ENCODE measurements around the gene SIM2.

SIM2 gene

GRCh38 chr21:36696390-36697059, 2.4 kb upstream of the SIM2 start:
- Histone ChIP-seq H3K36me3 (ENCODE audit: insufficient read depth, low read length) (no peaks in the 10 kb centered on the region), H3K9ac (ENCODE audit: insufficient read length) (no peak overlapping the region), H3K27ac (no peak overlapping the region), H3K4me3 (no peak overlapping the region), H3K9me3 (ENCODE audit: low read depth, low read length) (no peaks in the 10 kb centered on the region)
- DNase-seq (ENCODE audit: low read depth, low spot score) = no peak
- TF ChIP-seq POLR2AphosphoS5 (IDR thresholded peaks at IDR 0.05; ENCODE audit: borderline replicate concordance, low read depth, low read length) = no peak
- TF ChIP-seq EZH2 (IDR thresholded peaks at IDR 0.05) = no peak
- no peak for TF ChIP-seq FOXP2 (optimal IDR thresholded peaks at IDR 0.05; ENCODE audit: control extremely low read depth, extremely low read length, insufficient read depth)

GRCh38 chr21:36697060-36697850, 1.7 kb upstream of the SIM2 start:
- H3K9ac ChIP-seq (ENCODE audit: insufficient read length) = no peak overlapping the region
- no peak for TF ChIP-seq POLR2AphosphoS5 (IDR thresholded peaks at IDR 0.05; ENCODE audit: borderline replicate concordance, low read depth, low read length)
- TF ChIP-seq EZH2 (IDR thresholded peaks at IDR 0.05) = peak; percentile 71
- no peak for DNase-seq (ENCODE audit: low read depth, low spot score)
- no peaks in the 10 kb centered on the region for H3K9me3 ChIP-seq (ENCODE audit: low read depth, low read length)
- H3K4me3 ChIP-seq = no peak overlapping the region
- H3K36me3 ChIP-seq (ENCODE audit: insufficient read depth, low read length) = no peaks in the 10 kb centered on the region
- H3K27ac ChIP-seq = no peak overlapping the region

GRCh38 chr21:36697851-36698384, 997 bp upstream of the SIM2 start:
- no peak overlapping the region for H3K9ac ChIP-seq (ENCODE audit: insufficient read length)
- H3K36me3 ChIP-seq (ENCODE audit: insufficient read depth, low read length) = no peaks in the 10 kb centered on the region
- TF ChIP-seq FOXP2 (optimal IDR thresholded peaks at IDR 0.05; ENCODE audit: control extremely low read depth, extremely low read length, insufficient read depth) (no peak), EZH2 (IDR thresholded peaks at IDR 0.05) (no peak), POLR2AphosphoS5 (IDR thresholded peaks at IDR 0.05; ENCODE audit: borderline replicate concordance, low read depth, low read length) (no peak)
- H3K9me3 ChIP-seq (ENCODE audit: low read depth, low read length) = no peaks in the 10 kb centered on the region
- H3K27ac ChIP-seq = no peak overlapping the region
- no peak for DNase-seq (ENCODE audit: low read depth, low spot score)
- H3K4me3 ChIP-seq = no peak overlapping the region; the same call in 1 of the 2 replicates

- DNase-seq (ENCODE audit: low read depth, low spot score) = no peak
- Histone ChIP-seq H3K4me3 (peak overlapping the region; percentile 47), H3K9ac (ENCODE audit: insufficient read length) (no peak overlapping the region), H3K27ac (no peak overlapping the region), H3K9me3 (ENCODE audit: low read depth, low read length) (no peaks in the 10 kb centered on the region), H3K36me3 (ENCODE audit: insufficient read depth, low read length) (no peaks in the 10 kb centered on the region)
- TF ChIP-seq POLR2AphosphoS5 (IDR thresholded peaks at IDR 0.05; ENCODE audit: borderline replicate concordance, low read depth, low read length) (no peak), EZH2 (IDR thresholded peaks at IDR 0.05) (no peak), FOXP2 (optimal IDR thresholded peaks at IDR 0.05; ENCODE audit: control extremely low read depth, extremely low read length, insufficient read depth) (no peak)
Measured at GRCh38 chr21:36698385-36698980, 432 bp upstream of the SIM2 start.

GRCh38 chr21:36699546-36700294, 805 bp downstream of the SIM2 start:
- Histone ChIP-seq H3K36me3 (ENCODE audit: insufficient read depth, low read length) (no peaks in the 10 kb centered on the region), H3K9me3 (ENCODE audit: low read depth, low read length) (no peaks in the 10 kb centered on the region), H3K4me3 (no peak overlapping the region), H3K9ac (ENCODE audit: insufficient read length) (no peak overlapping the region), H3K27ac (no peak overlapping the region)
- no peak for TF ChIP-seq EZH2 (IDR thresholded peaks at IDR 0.05)
- no peak for TF ChIP-seq FOXP2 (optimal IDR thresholded peaks at IDR 0.05; ENCODE audit: control extremely low read depth, extremely low read length, insufficient read depth)
- no peak for TF ChIP-seq POLR2AphosphoS5 (IDR thresholded peaks at IDR 0.05; ENCODE audit: borderline replicate concordance, low read depth, low read length)
- DNase-seq (ENCODE audit: low read depth, low spot score) = no peak

GRCh38 chr21:36700295-36700970, 1.5 kb downstream of the SIM2 start:
- DNase-seq (ENCODE audit: low read depth, low spot score) = no peak
- H3K9ac ChIP-seq (ENCODE audit: insufficient read length) = no peak overlapping the region
- H3K36me3 ChIP-seq (ENCODE audit: insufficient read depth, low read length) = no peaks in the 10 kb centered on the region
- H3K27ac ChIP-seq = no peak overlapping the region
- TF ChIP-seq POLR2AphosphoS5 (IDR thresholded peaks at IDR 0.05; ENCODE audit: borderline replicate concordance, low read depth, low read length) = no peak
- no peak for TF ChIP-seq FOXP2 (optimal IDR thresholded peaks at IDR 0.05; ENCODE audit: control extremely low read depth, extremely low read length, insufficient read depth)
- no peak for TF ChIP-seq EZH2 (IDR thresholded peaks at IDR 0.05)
- no peaks in the 10 kb centered on the region for H3K9me3 ChIP-seq (ENCODE audit: low read depth, low read length)
- no peak overlapping the region for H3K4me3 ChIP-seq

- no peaks in the 10 kb centered on the region for H3K36me3 ChIP-seq (ENCODE audit: insufficient read depth, low read length)
- TF ChIP-seq POLR2AphosphoS5 (IDR thresholded peaks at IDR 0.05; ENCODE audit: borderline replicate concordance, low read depth, low read length) = no peak
- TF ChIP-seq EZH2 (IDR thresholded peaks at IDR 0.05) = no peak
- no peak for TF ChIP-seq FOXP2 (optimal IDR thresholded peaks at IDR 0.05; ENCODE audit: control extremely low read depth, extremely low read length, insufficient read depth)
- H3K9me3 ChIP-seq (ENCODE audit: low read depth, low read length) = no peaks in the 10 kb centered on the region
- H3K4me3 ChIP-seq = no peak overlapping the region
- H3K9ac ChIP-seq (ENCODE audit: insufficient read length) = no peak overlapping the region
- H3K27ac ChIP-seq = no peak overlapping the region
- no peak for DNase-seq (ENCODE audit: low read depth, low spot score)
Measured at GRCh38 chr21:36700971-36701755, 2.2 kb downstream of the SIM2 start.

All from SK-N-MC (cell line).